Mesothelial cell of epicardium (in vitro differentiated cells): Measurements from ENCODE around the gene NEDD4. TPM values are rescaled to one million over a fixed set of nuclear protein-coding genes. Genes with fewer than 3 reads are reported as not detected.
"Not testable (repeated sequence)": the region's sequence is repeated elsewhere in the genome, so short reads cannot be mapped to it uniquely, and the experiment has no call there.

Experiments used
- DNase-seq, 2 experiments: peaks; one replicate each; pipeline ENCODE4 v3.0.0; 2021; ENCODE audit warnings: low spot score in 2 of 2; ENCODE audit not compliant: unreplicated experiment in 2 of 2
- H3K27ac Mint-ChIP-seq: 2 replicates; pipeline ENCODE4 v1.8.0; 2021; ENCODE audit warnings: mixed read lengths
- H3K27me3 Mint-ChIP-seq: 2 replicates; pipeline ENCODE4 v1.8.0; 2021; ENCODE audit warnings: low read depth, mixed read lengths
- H3K36me3 Mint-ChIP-seq: 2 replicates; pipeline ENCODE4 v1.8.0; 2021; ENCODE audit warnings: mixed read lengths
- H3K4me1 Mint-ChIP-seq: 2 replicates; pipeline ENCODE4 v1.8.0; 2021; ENCODE audit warnings: mixed read lengths
- H3K4me3 Mint-ChIP-seq: 2 replicates; pipeline ENCODE4 v1.8.0; 2021; ENCODE audit warnings: mild to moderate bottlenecking, moderate library complexity, mixed read lengths
- H3K9me3 Mint-ChIP-seq: 2 replicates; pipeline ENCODE4 v1.8.0; 2021; ENCODE audit warnings: mixed read lengths
- total RNA-seq: library from RNA; stranded (reverse); gene quantifications from 3 replicates; pipeline ENCODE4 v1.2.1, GENCODE V29; 2021
- TF ChIP-seq, protein P1 (sequence below): fragments of 200-600 bp; sonication (generic); IDR thresholded peaks from one replicate; pipeline ENCODE4 v1.5.0; 2021; ENCODE audit warnings: antibody characterized with exemption; ENCODE audit not compliant: unreplicated experiment

Gene NEDD4
- total RNA-seq, 1 donor from 2014 or later: 45.6 TPM

- H3K9me3 Mint-ChIP-seq: peaks cover 8% of the 10 kb centered on the region
- no peak overlapping the region for H3K27ac Mint-ChIP-seq
- TF ChIP-seq, protein P1, sequence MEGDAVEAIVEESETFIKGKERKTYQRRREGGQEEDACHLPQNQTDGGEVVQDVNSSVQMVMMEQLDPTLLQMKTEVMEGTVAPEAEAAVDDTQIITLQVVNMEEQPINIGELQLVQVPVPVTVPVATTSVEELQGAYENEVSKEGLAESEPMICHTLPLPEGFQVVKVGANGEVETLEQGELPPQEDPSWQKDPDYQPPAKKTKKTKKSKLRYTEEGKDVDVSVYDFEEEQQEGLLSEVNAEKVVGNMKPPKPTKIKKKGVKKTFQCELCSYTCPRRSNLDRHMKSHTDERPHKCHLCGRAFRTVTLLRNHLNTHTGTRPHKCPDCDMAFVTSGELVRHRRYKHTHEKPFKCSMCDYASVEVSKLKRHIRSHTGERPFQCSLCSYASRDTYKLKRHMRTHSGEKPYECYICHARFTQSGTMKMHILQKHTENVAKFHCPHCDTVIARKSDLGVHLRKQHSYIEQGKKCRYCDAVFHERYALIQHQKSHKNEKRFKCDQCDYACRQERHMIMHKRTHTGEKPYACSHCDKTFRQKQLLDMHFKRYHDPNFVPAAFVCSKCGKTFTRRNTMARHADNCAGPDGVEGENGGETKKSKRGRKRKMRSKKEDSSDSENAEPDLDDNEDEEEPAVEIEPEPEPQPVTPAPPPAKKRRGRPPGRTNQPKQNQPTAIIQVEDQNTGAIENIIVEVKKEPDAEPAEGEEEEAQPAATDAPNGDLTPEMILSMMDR: no peak
- peaks cover 37% of the 10 kb centered on the region for H3K4me1 Mint-ChIP-seq
- no peaks in the 10 kb centered on the region for H3K27me3 Mint-ChIP-seq
- H3K36me3 Mint-ChIP-seq: no peaks in the 10 kb centered on the region
- DNase-seq: no peak
- no peak overlapping the region for H3K4me3 Mint-ChIP-seq
Measured at GRCh38 chr15:55786341-55786740, 207.1 kb downstream of the NEDD4 start.

DNA sequence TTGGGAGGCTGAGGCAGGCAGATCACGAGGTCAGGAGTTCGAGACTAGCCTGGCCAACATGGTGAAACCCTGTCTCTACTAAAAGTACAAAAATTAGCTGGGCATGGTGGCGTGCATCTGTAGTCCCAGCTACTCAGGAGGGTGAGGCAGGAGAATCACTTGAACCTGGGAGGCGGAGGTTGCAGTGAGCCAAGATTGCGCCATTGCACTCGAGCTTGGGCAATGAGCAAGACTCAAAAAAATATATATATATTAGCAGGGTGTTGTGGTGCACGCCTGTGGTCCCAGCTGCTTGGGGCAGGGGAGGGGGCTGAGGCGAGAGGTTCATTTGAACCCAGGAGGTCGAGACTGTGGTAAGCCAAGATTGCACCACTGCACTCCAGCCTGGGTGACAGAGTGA lies 207.8 kb downstream of the NEDD4 start:
- H3K4me3 Mint-ChIP-seq, H3K9me3 Mint-ChIP-seq, DNase-seq, H3K27ac Mint-ChIP-seq, H3K27me3 Mint-ChIP-seq, H3K36me3 Mint-ChIP-seq: not testable (repeated sequence)
- H3K4me1 Mint-ChIP-seq: peaks cover 37% of the 10 kb centered on the region

- no peak overlapping the region for H3K4me3 Mint-ChIP-seq
- H3K27me3 Mint-ChIP-seq: no peaks in the 10 kb centered on the region
- no peak for DNase-seq
- H3K9me3 Mint-ChIP-seq: peaks cover 4% of the 10 kb centered on the region
- H3K4me1 Mint-ChIP-seq: peaks cover 37% of the 10 kb centered on the region
- TF ChIP-seq, protein P1: no peak
- H3K36me3 Mint-ChIP-seq: no peaks in the 10 kb centered on the region
- H3K27ac Mint-ChIP-seq: peak overlapping the region; percentile 70
Measured at GRCh38 chr15:55784286-55784685, 209.1 kb downstream of the NEDD4 start.

- Mint-ChIP-seq H3K27me3 (no peaks in the 10 kb centered on the region), H3K4me1 (peaks cover 37% of the 10 kb centered on the region), H3K27ac (peak overlapping the region; percentile 22), H3K9me3 (no peaks in the 10 kb centered on the region), H3K36me3 (no peaks in the 10 kb centered on the region), H3K4me3 (no peak overlapping the region)
- TF ChIP-seq, protein P1: no peak
- DNase-seq: no peak
Measured at GRCh38 chr15:55782901-55783300, 210.5 kb downstream of the NEDD4 start.

GRCh38 chr15:55780292-55780691 lies 213.1 kb downstream of the NEDD4 start:
- Mint-ChIP-seq H3K4me1 (peaks cover 33% of the 10 kb centered on the region), H3K27me3 (no peaks in the 10 kb centered on the region), H3K4me3 (no peak overlapping the region), H3K9me3 (no peaks in the 10 kb centered on the region), H3K27ac (no peak overlapping the region), H3K36me3 (no peaks in the 10 kb centered on the region)
- no peak for DNase-seq
- TF ChIP-seq, protein P1: no peak

DNA sequence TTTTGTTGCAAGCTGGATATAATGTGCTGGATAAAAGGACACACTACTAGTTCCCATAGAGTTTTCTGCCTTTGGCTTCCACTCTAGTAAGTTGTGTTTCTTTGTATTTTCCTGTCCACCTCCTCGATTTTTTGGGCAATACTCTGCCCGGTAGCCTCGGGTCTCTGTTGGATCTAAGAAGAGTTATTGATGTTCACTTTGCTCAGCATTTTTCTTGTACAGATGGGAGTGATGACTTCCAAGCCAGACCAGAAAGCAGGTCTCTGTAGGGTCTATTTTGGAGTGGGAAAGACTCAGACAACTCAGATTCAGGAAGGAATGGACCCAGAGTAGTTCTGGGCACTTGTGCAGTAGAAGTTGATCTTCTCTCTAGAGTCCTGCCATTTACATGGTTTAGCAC lies 214.5 kb downstream of the NEDD4 start:
- H3K4me1 Mint-ChIP-seq: peaks cover 29% of the 10 kb centered on the region
- H3K36me3 Mint-ChIP-seq: no peaks in the 10 kb centered on the region
- TF ChIP-seq, protein P1: no peak
- H3K9me3 Mint-ChIP-seq: no peaks in the 10 kb centered on the region
- DNase-seq: no peak
- H3K4me3 Mint-ChIP-seq: no peak overlapping the region
- no peaks in the 10 kb centered on the region for H3K27me3 Mint-ChIP-seq
- no peak overlapping the region for H3K27ac Mint-ChIP-seq
